Islet precursor cell (in vitro differentiated cells): ENCODE data around the gene CDCA7.
A peak's percentile ranks its signal among the peaks of the same experiment; 100 is the strongest.
"Not testable (repeated sequence)": the region's sequence is repeated elsewhere in the genome, so short reads cannot be mapped to it uniquely, and the experiment has no call there.

ENCODE experiments used
- DNase-seq: peaks from one replicate; pipeline ENCODE4 v3.0.0-alpha.2; 2018

CDCA7 gene

DNA sequence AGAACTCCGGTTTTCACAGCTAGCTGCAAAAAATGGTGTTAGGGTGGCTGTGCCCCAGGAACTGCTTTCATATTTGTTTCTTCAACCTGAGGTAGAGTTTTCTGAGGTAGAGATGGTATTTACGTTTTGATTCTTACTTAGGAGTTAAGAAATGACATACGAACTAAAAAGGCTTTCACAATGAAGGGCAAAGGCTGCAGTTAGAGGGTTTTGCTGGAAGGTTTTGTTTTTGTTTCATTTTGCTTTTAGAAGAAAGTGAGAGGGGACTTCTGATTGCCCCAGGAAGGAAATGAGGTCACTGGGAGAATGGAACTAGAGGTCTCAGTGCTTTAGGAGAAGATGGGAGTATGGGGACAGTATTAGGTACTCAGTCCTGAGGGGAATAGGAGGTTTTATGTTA lies 15.5 kb downstream of the CDCA7 start:
- DNase-seq, result no peak

DNA sequence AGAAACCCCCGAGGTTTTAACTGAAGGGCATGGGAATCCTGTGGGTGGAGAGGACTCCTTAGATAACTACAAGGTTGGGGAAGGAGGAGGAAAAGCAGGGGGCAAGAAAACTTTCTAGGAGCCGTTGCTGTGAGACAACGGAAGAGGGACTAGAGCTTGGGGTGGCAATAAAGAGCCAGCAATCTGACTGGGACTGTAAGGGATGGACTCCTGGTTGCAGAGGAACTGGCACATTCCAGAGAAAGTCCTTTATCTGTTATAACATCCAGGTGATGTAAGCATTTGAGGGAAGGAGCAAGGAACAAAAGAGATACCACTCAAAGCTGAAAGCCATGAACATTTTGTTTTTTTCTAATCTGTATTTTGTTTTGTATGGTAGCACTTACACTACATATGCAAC lies 16.4 kb downstream of the CDCA7 start:
- DNase-seq, result no peak

DNA sequence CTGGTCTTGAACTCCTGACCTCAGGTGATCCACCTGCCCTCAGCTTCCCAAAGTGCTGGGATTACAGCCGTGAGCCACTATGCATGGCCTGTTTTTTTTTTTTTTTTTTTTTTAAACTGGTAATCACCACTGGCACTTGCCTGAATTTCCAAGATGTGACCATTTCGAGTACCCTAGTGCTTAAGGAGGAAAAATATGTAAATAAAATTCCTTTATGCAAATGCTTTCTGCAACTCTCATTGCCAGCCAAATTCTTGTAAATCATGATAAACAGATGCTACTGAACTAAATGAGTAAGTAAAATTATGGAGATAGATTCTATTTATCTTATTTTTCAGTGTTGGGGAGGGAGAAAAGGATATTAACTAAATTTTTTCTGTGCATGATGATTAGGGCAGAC lies 18.6 kb downstream of the CDCA7 start:
- no peak for DNase-seq

DNA sequence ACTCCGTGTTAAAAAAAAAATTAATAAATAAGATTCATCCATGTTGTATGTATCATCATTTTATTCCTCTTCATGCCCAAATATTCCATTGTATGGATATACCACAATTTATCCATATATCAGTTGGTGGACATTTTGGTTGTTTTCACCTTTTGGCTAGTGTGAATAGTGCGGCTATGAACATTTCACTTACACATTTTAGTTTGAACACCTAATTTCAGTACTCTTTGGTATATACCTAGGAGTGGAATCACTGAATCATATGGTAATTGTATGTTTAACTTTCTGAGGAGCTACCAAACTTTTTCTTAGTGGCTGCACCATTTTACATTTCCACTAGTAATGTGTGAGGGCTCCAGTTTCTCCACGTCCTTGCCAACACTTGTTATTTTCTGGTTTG lies 20.0 kb downstream of the CDCA7 start:
- DNase-seq, result no peak

DNA sequence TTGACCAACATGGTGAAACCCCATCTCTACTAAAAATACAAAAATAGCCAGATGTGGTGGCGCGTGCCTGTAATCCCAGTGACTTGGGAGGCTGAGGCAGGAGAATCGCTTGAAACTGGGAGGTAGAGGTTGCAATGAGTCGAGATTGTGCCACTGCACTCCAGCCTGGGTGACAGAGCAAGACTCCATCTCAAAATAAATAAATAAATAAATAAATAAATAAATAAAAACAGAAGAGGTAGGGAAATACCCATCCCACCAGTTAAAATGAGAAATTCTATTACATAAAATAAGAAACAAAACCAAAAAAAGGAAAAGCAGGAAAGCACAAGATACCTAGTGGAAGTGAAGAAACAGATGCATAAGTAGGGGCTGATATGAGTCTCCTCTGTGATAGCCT lies 30.9 kb downstream of the CDCA7 start:
- DNase-seq, result not testable (repeated sequence)

DNA sequence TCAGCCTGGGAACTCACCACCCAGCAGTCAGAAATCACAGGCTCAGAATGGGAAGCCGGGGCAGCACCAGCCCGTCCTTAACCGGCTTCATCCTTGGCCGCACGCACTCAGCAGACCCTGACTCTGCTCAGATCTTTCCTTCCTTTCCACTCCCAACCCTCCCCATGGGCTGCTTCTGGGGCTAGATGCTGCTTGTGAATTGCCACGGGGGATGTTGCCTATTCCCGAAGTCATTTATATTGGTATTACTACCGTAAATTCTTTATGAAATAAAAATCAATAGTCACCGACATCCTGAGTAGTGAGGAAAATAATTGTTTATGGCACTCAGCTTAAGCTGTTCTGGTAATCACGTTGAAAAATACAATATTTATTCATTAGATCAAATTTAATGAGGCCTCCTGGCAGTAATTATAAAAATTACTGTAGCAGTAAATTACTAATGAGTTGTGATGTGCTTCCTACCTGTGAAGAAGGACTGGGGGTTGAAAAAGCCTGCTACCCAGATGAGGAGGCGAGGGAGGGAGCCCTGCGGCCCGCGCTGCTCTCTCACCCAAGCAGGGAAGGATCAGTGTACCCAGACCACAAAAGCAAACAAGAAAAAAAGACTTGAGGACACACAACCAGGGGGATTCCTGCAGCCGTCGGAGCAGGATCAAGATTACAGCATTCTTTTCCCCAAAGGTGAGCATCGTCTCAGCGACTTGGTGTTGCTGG lies 31.5 kb downstream of the CDCA7 start:
- no peak for DNase-seq

DNA sequence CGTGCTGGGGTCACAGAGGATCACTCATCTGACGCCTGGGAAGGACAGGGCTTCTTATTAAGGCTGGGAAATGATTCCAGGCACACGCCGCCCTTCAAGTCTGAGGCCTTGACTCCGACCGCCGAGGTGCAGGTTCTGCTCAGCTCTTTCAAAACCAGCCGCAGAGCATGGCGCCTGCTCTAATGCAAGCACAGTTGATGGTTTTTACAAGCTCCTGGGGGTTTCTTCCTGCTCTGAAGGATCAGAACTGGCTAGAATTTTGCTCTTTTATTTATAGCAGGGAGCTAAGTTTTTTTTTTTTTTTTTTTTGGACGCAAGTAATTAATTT lies 32.0 kb downstream of the CDCA7 start:
- no peak for DNase-seq

DNA sequence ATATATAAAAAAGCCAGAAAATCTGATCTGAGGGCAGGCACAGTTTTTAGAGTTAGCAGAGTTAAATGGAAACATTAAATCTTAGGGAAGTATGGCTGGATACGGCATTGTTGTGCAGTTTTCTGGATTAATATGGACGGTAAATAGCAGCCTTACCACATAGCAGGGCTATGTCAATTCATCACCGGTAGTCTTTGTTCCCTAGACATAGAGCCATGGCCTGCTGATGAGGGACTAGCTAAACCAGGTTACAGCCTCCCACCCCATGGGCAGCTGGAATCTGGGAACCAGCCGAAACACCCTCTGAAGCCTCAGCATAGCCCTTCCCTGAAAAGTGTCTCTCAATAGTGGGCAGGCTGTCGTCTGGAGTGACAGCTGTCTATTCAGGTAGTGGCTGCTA lies 32.4 kb downstream of the CDCA7 start:
- DNase-seq, result no peak

DNA sequence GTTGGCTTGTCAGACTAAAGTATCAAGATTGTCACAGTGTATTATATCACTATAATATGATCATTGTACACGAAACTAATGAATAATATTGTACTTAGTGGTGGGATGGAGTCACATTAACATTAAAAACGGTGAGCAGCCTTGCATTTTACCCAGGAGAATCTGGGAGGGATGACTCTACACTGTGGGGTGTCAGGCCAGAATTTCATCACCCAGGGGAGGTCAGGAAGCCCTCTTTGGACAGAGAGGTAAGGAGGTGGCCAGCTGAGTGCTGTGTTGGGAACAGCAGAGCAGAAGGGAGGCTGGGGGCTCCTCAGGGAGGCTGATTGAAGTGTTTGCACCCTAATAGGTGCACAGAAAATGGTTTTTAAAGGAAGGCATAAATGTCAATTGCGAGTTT lies 33.0 kb downstream of the CDCA7 start:
- no peak for DNase-seq

DNA sequence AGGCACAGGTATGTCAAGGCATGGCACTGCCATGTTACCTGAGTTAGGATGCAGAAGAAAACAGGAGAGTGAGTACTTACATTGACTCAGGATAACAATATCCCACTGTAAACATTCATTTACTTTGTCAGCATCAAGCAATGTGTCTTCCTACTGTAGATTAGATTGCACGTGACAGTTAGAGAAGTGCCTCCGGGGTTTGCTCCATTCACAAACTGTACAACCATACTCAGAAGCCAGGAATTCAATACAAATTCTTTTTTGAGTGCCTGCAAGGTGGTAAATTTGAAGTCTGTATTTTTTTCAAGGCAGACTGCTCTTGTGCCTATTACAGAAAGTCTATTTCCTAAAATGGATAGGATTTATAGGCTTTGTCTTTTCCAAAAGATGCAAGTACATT lies 34.1 kb downstream of the CDCA7 start:
- no peak for DNase-seq

DNA sequence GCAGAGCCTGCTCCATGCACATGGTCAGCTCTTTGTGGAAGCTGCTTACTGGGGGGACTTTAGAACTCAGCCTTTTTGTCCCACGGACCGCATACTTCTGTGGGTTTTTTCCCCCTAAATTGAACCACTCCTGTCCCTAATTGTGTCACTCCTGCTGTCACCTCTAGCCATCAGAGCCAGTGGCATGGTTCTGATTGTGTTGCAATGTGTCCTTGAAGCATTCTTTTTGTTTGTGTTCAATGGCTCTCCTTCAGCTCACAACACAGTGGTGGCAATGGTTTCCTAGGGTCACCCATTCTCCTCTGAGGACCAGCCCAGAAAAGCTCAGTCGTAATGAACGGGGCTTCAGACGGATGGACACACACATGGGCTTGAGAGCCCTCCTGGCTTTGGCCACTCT lies 35.4 kb downstream of the CDCA7 start:
- no peak for DNase-seq

DNA sequence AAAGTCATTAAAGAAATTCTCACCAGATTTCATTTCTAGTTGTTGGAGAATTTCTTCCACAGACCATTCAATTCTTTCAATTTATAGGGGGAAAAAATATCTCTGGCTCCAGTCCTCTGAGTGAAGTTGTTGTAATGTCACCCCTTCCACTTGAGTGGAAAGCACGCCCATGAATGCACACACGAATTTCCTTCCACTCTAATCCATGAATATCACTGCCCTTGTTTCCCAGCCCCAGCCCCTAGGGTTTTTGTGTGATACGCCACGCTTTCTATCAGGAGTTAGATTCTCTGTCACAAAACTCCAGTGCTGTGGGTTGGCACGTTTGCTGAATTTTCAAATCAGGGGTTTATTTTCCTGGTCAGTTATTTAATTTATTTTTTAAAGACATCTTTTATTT lies 38.1 kb downstream of the CDCA7 start:
- DNase-seq, result no peak

DNA sequence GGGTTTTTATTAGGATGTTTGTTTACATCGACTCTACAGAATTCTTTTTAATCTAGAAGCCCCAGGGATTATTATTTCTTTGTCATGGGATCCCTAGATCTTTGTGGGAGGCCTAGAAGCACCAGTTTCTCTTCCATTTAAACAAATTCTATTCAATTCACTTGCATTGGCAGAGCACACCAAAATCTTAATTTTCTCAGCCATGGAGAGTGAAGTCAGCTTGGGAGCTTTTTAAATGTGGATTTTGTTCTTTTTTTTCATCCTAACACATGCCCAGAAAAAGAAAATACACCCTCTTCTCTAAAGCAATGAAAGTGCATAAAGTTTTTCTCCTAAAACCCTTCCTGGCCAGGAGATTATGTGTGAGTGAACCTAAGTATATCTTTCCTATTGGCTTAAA lies 38.5 kb downstream of the CDCA7 start:
- DNase-seq, result no peak

DNA sequence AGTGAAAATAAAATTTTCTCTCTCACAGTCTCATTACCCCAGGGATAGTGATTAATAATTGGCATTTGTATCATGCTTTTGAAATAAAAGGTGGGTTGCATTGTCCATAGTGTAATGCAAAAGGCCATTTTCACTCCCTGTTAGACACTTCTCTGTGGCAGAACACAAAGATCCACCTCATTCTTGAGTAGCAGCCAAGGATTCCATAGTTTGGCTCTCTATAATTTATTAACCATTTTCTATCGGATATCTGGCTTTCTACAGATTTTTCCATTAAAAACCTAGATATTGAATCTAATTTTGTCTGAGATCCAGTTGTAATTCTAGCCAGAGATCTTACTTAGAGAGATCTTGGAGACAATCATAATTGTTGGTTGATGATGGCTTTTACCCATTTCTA lies 39.0 kb downstream of the CDCA7 start:
- DNase-seq, result no peak

DNA sequence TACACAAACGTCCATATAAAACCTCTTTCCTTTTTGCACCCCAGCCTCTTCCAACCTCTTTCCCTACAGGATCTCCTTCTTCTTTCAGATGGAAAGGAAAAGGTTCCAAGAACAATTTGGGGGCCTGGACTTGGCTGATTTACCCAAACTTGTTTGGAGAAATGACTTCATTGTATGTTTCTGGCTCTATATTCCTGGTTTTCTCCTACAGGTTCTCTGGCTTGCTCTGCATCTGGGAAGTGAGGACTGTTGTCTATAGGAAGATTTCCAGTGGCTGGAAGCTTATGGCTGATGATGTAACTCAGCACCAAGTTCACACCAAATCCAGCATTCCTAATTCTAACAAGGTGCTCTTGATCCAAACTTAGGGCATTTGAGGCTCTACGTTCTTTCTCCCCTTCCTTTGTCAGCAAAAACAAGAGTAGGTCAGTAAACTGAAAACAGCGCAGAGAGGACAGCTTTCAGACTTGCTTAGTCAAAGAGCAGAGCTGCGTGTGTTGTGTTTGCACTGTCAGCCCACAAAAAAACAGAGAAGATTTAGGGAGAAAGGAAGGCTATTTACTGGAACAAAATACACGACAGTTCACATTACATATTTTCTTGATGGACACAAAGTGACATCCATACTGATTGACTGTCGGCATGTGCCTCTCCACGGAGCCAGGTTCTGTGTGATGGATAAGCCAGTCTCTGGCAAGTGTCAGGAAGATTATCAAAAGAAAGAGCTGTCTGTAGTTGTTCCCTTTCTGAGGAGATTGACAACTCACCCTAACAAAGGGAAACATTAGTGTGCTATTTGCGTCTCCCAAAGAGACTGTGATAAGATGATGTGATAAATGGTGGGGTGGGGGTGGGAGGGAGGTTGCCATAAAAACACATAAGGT lies 39.7 kb downstream of the CDCA7 start:
- DNase-seq, result no peak

DNA sequence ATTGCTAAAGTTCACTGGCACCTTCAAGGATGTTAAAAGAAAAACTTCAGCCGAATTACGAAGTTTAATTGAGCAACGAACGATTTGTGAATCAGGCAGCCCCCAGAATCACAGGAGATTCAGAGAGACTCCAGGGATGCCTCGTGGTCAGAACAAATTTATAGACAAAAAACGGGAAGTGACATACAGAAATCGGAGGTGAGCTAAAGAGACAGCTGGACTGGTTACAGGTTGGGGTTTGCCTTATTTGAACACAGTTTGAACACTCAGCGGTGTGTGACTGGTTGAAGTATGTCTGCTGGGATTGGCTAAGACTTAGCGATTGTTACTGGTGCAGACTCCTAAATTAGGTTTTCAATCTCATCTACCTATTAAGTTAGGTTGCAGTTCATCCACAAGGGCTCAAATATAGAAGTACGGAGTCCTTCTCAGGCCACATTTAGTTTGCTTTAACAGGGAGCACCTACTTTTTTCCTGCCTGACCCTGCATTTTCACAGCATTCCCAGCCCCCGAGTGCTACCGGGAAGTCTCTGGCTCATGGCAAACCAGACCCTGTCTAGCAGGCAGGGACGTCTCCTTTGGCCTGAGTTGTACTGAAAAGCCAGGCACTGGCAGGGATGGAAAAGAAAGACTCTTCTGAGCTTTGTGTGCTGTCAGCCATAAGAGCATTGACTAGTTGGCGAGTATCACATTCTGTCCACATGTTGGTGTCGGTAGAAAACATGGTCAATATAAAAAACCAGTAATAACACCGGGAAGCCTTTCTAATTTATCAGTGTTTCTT lies 41.1 kb downstream of the CDCA7 start:
- peak; percentile 70 for DNase-seq

DNA sequence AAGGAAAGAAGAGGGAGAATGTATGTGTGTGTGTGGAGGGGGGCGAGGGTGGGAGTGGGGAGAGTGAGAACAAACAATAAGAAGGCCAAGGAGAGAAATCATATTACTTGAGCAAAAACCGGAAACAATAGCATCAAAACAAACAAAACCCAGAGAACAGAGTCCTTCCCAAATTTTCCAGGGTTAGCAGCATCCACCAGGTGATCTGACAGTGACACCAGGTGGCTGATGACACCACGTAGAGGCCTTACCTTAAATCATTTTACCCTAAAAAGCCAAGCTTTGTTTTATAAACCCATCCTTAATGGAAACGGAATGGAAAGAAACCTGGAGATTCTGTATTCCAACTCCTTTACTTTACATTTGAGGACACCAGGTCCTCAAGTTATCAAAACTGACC lies 42.9 kb downstream of the CDCA7 start:
- no peak for DNase-seq

DNA sequence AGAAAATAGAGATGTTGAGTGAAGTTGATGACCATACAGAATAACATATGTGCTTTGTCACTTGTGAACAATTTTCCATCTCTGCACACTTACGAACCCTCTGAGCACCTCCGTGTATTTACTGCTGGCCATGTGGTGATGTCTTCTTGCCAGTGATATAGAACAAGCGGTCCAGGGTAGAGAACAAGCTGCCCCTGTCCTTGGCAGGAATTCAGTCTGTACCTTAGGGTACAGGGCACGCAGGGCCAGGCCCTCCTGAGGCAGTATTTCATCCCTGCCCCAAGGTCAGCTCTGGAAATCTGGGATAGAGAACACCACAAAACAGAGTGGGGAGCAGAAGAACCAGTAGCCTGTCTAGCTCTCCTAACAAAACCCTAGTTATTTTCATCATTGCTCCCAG lies 44.6 kb downstream of the CDCA7 start:
- DNase-seq, result no peak

DNA sequence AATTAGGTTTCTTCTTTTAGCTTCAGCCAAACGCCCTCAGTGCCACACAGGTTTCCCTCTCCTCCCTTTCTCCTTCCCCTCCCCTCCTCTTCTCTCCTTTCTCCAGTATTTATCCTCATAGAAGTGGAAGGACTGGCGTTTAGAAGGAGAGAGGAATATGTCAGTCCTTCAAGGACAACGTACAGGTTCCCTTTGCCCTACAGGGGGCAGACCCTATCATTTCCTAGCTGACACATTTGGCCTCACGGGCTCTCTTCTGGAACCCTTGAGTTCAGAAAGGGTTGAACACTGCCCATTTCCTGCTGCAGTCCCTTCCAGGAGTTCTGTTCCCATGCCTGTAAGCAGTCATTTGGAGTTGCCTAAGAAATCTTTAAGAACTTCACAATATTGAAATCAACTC lies 46.1 kb downstream of the CDCA7 start:
- DNase-seq, result peak; percentile 56

DNA sequence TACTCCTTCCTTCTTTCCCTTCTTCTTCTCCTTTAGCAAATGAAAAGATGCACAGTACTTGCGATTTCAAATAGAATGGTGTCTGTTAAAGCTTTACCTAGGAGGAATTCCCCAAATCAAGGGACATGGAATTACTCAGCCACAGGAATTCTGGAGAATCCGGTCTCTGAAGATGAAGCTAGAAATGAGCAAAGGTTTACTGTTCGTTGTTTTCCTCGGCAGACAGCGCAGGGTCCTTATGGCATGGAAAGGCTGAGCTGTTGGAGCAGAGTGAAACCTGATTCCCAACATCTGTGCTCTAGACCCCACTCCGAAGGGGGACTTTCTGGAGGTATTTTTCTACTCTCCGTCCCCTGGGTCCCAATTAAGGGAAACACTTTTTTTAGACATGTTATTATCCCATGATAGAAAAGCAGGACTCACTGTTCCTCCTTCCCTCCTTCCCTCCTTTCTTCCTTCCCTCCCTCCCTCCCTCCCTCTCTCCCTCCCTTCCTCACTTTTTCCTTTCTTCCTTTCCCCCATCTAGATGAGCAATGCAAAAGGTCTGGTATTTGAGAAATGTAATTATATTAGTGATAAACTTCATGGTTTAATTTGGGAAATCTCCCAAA lies 47.1 kb downstream of the CDCA7 start:
- peak; percentile 68 for DNase-seq

DNA sequence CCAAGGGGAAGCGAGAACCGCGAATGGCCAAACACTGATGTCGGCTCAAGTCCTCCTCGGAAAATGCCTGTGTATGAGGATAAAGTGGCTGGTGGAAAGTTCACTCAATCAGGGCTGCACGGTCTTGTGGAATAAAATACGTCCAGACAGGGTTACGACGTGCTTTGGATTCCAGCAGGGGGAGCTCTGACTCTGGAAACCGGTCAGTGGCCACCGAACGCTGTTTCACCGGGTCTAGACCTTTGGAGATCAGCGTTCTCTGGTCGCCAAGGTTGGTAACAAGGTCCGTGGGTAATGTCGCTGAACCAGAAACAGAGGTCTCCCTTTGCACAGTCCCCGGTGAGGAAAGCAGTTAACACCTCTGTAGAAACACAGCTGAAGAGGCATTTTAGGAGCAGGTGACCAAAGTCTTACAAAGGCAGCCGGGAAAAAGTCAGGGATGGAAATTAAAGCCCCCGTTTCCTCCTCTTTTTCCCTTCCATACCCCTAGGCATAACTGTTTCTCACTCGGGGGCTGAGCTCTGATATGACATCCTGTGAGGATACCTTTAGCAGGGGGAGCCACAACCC lies 47.8 kb downstream of the CDCA7 start:
- peak; percentile 91 for DNase-seq

DNA sequence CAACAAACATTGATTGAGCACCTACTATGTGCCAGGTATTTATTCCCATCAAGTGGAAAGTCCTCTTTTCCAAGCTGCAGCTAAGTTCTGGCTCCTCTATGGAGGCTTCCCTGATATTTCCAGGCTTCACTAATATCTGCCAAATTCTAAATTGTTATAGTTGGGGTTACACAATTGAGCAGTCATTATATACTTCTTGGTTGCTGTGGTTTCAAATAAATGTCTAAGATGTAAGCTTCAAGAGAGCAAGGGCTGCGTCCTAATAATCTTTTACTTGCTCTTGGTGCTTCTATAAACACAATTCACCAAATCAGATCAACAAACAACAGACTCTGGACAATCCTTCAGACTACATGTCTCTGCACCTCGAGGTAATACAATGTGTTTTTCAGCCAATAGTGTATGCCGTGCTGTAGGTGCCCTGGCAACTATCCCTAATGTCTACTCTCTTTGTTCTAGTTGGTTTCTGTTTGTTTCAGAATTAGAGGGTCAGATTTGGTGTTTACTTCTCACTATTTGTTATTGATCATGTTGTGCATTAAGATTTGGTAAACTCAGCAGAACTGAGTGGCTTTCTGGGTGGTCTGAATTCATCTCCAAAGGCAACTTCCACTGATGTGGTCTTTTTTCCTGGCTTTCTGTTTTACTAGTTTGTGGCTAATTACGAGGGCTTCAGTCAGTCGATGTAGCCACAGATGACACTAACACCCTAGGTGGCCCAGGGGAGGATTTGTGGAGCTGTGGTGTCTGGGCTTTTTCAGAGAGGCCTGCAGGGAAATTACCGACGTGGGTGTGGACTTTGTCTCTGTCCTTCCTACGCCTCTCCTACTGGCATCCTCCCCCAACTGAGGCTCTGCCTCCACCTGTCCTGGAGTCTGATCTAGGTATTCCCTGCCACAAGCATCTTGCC lies 50.4 kb downstream of the CDCA7 start:
- DNase-seq, result no peak
